ENCODE measurements around the gene WDR4. TPM values are rescaled to one million over a fixed set of nuclear protein-coding genes. Genes with fewer than 3 reads are reported as not detected.
"Not testable (repeated sequence)": the region's sequence is repeated elsewhere in the genome, so short reads cannot be mapped to it uniquely, and the experiment has no call there.

Gene WDR4
- total and polyA plus RNA-seq, 2 of the 13 experiments (the other 11 are each of a cell fraction or from before 2014, with no cell fraction given): 11.3 to 14.4 TPM

DNA sequence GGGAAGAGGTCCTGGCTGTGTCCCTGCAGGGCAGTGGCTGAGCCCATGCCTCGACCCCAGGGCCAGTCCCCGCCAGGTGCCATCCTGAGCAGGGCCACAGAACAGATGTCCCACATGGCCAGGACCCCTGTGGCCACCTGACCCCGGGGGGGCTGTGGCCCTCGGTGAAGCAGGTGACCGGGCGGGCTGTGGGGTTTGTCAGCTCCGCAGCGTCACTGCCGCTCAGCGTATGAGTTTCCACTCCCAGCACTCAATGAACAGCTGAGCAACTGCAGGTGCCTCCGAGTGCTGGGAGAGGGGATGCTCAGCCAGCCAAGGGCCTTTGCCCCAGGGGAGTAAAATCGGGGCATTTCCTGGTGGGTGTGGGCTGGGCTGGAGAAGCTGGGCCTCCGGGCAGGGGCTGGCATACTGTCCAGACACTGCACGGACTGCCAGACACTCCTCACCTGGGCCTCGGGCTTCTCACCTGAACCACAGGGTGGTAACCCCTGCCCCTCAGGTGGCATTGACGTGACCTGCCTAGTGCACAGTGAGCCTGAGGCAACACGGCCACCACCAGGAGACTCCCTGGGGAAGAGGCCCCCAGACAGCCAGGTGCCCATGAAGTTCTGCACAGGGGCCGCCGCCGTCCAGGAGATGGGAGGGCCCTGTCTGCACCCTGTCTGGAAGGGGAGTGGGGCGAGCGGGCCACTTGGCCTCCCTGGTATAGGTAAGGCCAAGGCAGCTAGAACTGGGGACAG, 37.3 kb downstream of the WDR4 start:
- in situ Hi-C loops (cut with HindIII; ENCODE audit: extremely low pct_ligation_motif_present, low pct_unique_long_range_greater_than_20kb); H3K9ac ChIP-seq (ENCODE audit: insufficient read depth, low read depth, low read length); FAIRE-seq; H3K27ac ChIP-seq (ENCODE audit: extremely low read length, insufficient read depth, low read length); BruUV-seq (replicated peaks); H3K4me3 ChIP-seq (replicated peaks in 1 of 3; ENCODE audit: insufficient read depth in 1 of 3, low read depth in 2 of 3, low read length in 3 of 3); DNase-seq (ENCODE audit: low spot score); POLR2A ChIA-PET; H3K27me3 ChIP-seq (ENCODE audit: control insufficient read depth in 1 of 2, insufficient read depth in 2 of 2, low read length in 2 of 2); intact Hi-C loops (cut with micrococcal nuclease; ENCODE audit: unreplicated experiment); ATAC-seq; H3K79me2 ChIP-seq (ENCODE audit: insufficient read depth, low read length); H3K4me2 ChIP-seq (ENCODE audit: low read depth, low read length); CTCF ChIA-PET (ENCODE audit: low intra/inter-chr PET ratio, low total read pairs); H4K20me1 ChIP-seq (ENCODE audit: insufficient read depth, low read length); H3K9me3 ChIP-seq (ENCODE audit: low read length); H2AFZ ChIP-seq (ENCODE audit: low read length): not testable (repeated sequence)
- Histone ChIP-seq H3K36me3 (replicated peaks in 1 of 2; ENCODE audit: control insufficient read depth in 1 of 2, insufficient read depth in 2 of 2, low read length in 2 of 2) (peaks cover 31 to 64% of the 10 kb centered on the region in 2 experiments), H3K4me1 (ENCODE audit: insufficient read depth, low read length) (peaks cover 18% of the 10 kb centered on the region)
- 97% methylated on average over 6 of the region's 22 CpGs for WGBS (ENCODE audit: low lambda C conversion rate)

GRCh38 chr21:42841156-42841915, 38.0 kb downstream of the WDR4 start:
- POLR2A ChIA-PET: no interaction called here
- CTCF ChIA-PET (ENCODE audit: low intra/inter-chr PET ratio, low total read pairs): no interaction called here
- in situ Hi-C loops (cut with HindIII; ENCODE audit: extremely low pct_ligation_motif_present, low pct_unique_long_range_greater_than_20kb): no loop called here

More at GRCh38 chr21:42841156-42841915, 38.0 kb downstream of the WDR4 start:
- peaks cover 22% of the 10 kb centered on the region for H3K4me1 ChIP-seq (ENCODE audit: insufficient read depth, low read length)
- H4K20me1 ChIP-seq (ENCODE audit: insufficient read depth, low read length): no peaks in the 10 kb centered on the region; the same call in 1 of the 2 replicates
- intact Hi-C loops (cut with micrococcal nuclease; ENCODE audit: unreplicated experiment): no loop called here
- no peak overlapping the region for H3K27ac ChIP-seq (ENCODE audit: extremely low read length, insufficient read depth, low read length)
- TF ChIP-seq ZFP62 (CRISPR knock-in tag; IDR thresholded peaks at IDR 0.05) (no peak), POLR2A (IDR thresholded peaks at IDR 0.05; ENCODE audit: insufficient read depth in 1 of 2, low read depth in 2 of 2, low read length in 2 of 2) (0 out of 4 replicates have a peak, but pooled peaks of 1 of the 2 experiments have one; percentile 24)
- no TSS peak for BruUV-seq (replicated peaks)
- no peak overlapping the region for H3K9ac ChIP-seq (ENCODE audit: insufficient read depth, low read depth, low read length)
- H3K27me3 ChIP-seq (ENCODE audit: control insufficient read depth in 1 of 2, insufficient read depth in 2 of 2, low read length in 2 of 2): no peaks in the 10 kb centered on the region
- no peak overlapping the region for H2AFZ ChIP-seq (ENCODE audit: low read length)
- no peak for ATAC-seq
- 97% methylated on average over 11 of the region's 21 CpGs for WGBS (ENCODE audit: low lambda C conversion rate)
- H3K79me2 ChIP-seq (ENCODE audit: insufficient read depth, low read length): peaks cover 4% of the 10 kb centered on the region
- H3K4me3 ChIP-seq (replicated peaks in 1 of 3; ENCODE audit: insufficient read depth in 1 of 3, low read depth in 2 of 3, low read length in 3 of 3): no peak overlapping the region
- no peak for FAIRE-seq
- H3K9me3 ChIP-seq (ENCODE audit: low read length): no peaks in the 10 kb centered on the region
- no peak for DNase-seq (ENCODE audit: low spot score)
- no peak overlapping the region for H3K4me2 ChIP-seq (ENCODE audit: low read depth, low read length)
- peaks cover 31 to 61% of the 10 kb centered on the region in 2 experiments for H3K36me3 ChIP-seq (replicated peaks in 1 of 2; ENCODE audit: control insufficient read depth in 1 of 2, insufficient read depth in 2 of 2, low read length in 2 of 2)

All from HepG2 (cell line).